ENCODE data around the gene TMEM178B. TPM values are rescaled to one million over a fixed set of nuclear protein-coding genes. Genes with fewer than 3 reads are reported as not detected.

Gene TMEM178B
- total RNA-seq, 4 donors from 2014 or later = 1.3 to 1.8 (median 1.5) TPM

GRCh38 chr7:141242568-141242967, 168.7 kb downstream of the TMEM178B start:
- no peak overlapping the region for H3K4me3 ChIP-seq
- no peak for DNase-seq
- no peaks in the 10 kb centered on the region for H3K9me3 ChIP-seq
- TF ChIP-seq, protein P1, sequence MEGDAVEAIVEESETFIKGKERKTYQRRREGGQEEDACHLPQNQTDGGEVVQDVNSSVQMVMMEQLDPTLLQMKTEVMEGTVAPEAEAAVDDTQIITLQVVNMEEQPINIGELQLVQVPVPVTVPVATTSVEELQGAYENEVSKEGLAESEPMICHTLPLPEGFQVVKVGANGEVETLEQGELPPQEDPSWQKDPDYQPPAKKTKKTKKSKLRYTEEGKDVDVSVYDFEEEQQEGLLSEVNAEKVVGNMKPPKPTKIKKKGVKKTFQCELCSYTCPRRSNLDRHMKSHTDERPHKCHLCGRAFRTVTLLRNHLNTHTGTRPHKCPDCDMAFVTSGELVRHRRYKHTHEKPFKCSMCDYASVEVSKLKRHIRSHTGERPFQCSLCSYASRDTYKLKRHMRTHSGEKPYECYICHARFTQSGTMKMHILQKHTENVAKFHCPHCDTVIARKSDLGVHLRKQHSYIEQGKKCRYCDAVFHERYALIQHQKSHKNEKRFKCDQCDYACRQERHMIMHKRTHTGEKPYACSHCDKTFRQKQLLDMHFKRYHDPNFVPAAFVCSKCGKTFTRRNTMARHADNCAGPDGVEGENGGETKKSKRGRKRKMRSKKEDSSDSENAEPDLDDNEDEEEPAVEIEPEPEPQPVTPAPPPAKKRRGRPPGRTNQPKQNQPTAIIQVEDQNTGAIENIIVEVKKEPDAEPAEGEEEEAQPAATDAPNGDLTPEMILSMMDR (IDR thresholded peaks at IDR 0.05 in 4 of 5, conservative IDR thresholded peaks at IDR 0.05 in 1 of 5) = no peak
- TF ChIP-seq POLR2A (IDR thresholded peaks at IDR 0.05) = no peak
- no peaks in the 10 kb centered on the region for H3K36me3 ChIP-seq
- no peaks in the 10 kb centered on the region for H3K4me1 ChIP-seq
- no peak overlapping the region for H3K27ac ChIP-seq
- in situ Hi-C loops (cut with MboI; ENCODE audit: low sequenced_read_pairs in 4 of 4) = no loop called here
- H3K27me3 ChIP-seq = no peaks in the 10 kb centered on the region
- no peak for ATAC-seq
- intact Hi-C loops (cut with DNase I; ENCODE audit: low total_unique reads) = no loop called here

DNA sequence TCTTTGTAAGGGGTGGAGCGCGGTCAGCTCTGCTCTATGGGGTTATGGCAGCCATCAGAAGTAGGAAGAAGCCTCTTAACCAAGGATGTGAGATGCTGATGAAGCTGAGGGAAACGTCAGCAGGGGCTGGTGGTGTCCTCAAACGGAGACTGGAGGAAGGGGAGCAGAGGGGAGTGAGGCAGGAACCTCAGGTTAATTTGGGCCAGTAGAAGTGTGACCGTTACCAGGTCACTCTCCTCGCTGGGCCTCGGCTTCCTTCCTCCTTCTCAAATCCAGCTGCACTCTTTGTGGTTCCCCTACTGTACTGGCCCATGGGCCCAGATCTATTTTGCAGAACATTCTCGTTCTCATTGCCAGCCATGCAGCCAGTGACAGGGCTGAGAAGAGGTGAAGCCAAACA, 169.5 kb downstream of the TMEM178B start:
- intact Hi-C loops (cut with DNase I; ENCODE audit: low total_unique reads) (no loop called here), in situ Hi-C loops (cut with MboI; ENCODE audit: low sequenced_read_pairs in 4 of 4) (no loop called here)
- H3K27ac ChIP-seq = no peak overlapping the region
- ATAC-seq (no peak), DNase-seq (no peak)
- H3K4me1 ChIP-seq = no peaks in the 10 kb centered on the region
- no peak overlapping the region for H3K4me3 ChIP-seq
- H3K27me3 ChIP-seq = no peaks in the 10 kb centered on the region
- H3K9me3 ChIP-seq = no peaks in the 10 kb centered on the region
- H3K36me3 ChIP-seq = no peaks in the 10 kb centered on the region
- TF ChIP-seq POLR2A (IDR thresholded peaks at IDR 0.05) = no peak
- TF ChIP-seq, protein P1 (IDR thresholded peaks at IDR 0.05 in 4 of 5, conservative IDR thresholded peaks at IDR 0.05 in 1 of 5) = no peak

- no peaks in the 10 kb centered on the region for H3K27me3 ChIP-seq
- DNase-seq = no peak
- TF ChIP-seq, protein P1 (IDR thresholded peaks at IDR 0.05 in 4 of 5, conservative IDR thresholded peaks at IDR 0.05 in 1 of 5) = no peak
- no peak for TF ChIP-seq POLR2A (IDR thresholded peaks at IDR 0.05)
- no peaks in the 10 kb centered on the region for H3K9me3 ChIP-seq
- H3K4me3 ChIP-seq = no peak overlapping the region
- no peak for ATAC-seq
- H3K4me1 ChIP-seq = no peaks in the 10 kb centered on the region
- in situ Hi-C loops (cut with MboI; ENCODE audit: low sequenced_read_pairs in 4 of 4) (no loop called here), intact Hi-C loops (cut with DNase I; ENCODE audit: low total_unique reads) (no loop called here)
- H3K27ac ChIP-seq = no peak overlapping the region
- no peaks in the 10 kb centered on the region for H3K36me3 ChIP-seq
Observed at GRCh38 chr7:141244435-141244834, 170.6 kb downstream of the TMEM178B start.

- in situ Hi-C loops (cut with MboI; ENCODE audit: low sequenced_read_pairs in 4 of 4) (no loop called here), intact Hi-C loops (cut with DNase I; ENCODE audit: low total_unique reads) (no loop called here)
- Histone ChIP-seq H3K27me3 (no peaks in the 10 kb centered on the region), H3K9me3 (no peaks in the 10 kb centered on the region), H3K27ac (no peak overlapping the region), H3K4me1 (no peaks in the 10 kb centered on the region), H3K4me3 (no peak overlapping the region), H3K36me3 (no peaks in the 10 kb centered on the region)
- ATAC-seq (no peak), DNase-seq (no peak)
- TF ChIP-seq POLR2A (IDR thresholded peaks at IDR 0.05) = no peak
- TF ChIP-seq, protein P1 (IDR thresholded peaks at IDR 0.05 in 4 of 5, conservative IDR thresholded peaks at IDR 0.05 in 1 of 5) = no peak
Observed at GRCh38 chr7:141246426-141246825, 172.6 kb downstream of the TMEM178B start.

GRCh38 chr7:141251180-141251579, 177.3 kb downstream of the TMEM178B start:
- in situ Hi-C loops (cut with MboI; ENCODE audit: low sequenced_read_pairs in 4 of 4) (no loop called here), intact Hi-C loops (cut with DNase I; ENCODE audit: low total_unique reads) (no loop called here)
- Histone ChIP-seq H3K4me3 (no peak overlapping the region), H3K36me3 (no peaks in the 10 kb centered on the region), H3K9me3 (no peaks in the 10 kb centered on the region), H3K27me3 (no peaks in the 10 kb centered on the region), H3K27ac (no peak overlapping the region), H3K4me1 (no peaks in the 10 kb centered on the region)
- DNase-seq (no peak), ATAC-seq (no peak)
- TF ChIP-seq, protein P1 (IDR thresholded peaks at IDR 0.05 in 4 of 5, conservative IDR thresholded peaks at IDR 0.05 in 1 of 5) = no peak
- TF ChIP-seq POLR2A (IDR thresholded peaks at IDR 0.05) = no peak
